DOHH2 (cell line): Measurements from ENCODE around the gene NKIRAS1.

Experiments used
- CTCF ChIP-seq: fragments of 200-600 bp; sonication (generic); IDR thresholded peaks from one replicate; pipeline ENCODE4 v1.5.1; 2014; ENCODE audit warnings: antibody characterized with exemption, mild to moderate bottlenecking, low read depth, low read length; ENCODE audit not compliant: poor library complexity, severe bottlenecking
- EZH2phosphoT487 ChIP-seq: fragments of 200-600 bp; sonication (generic); IDR thresholded peaks from 2 replicates; pipeline ENCODE4 v1.6.1; 2017; ENCODE audit warnings: borderline replicate concordance, mild to moderate bottlenecking, antibody characterized with exemption, low read length, moderate library complexity, mixed read lengths

GRCh38 chr3:23845326-23846216 lies 71.2 kb downstream of the NKIRAS1 start:
- no peak for TF ChIP-seq CTCF
- TF ChIP-seq EZH2phosphoT487, result no peak
